Gastrocnemius medialis (tissue), 4 donors: ENCODE measurements around the gene BOD1L1. TPM values are rescaled to one million over a fixed set of nuclear protein-coding genes. Genes with fewer than 3 reads are reported as not detected.

ENCODE experiments used
- ATAC-seq, 2 donors: fragments of 150-250 bp; one replicate each; pipeline ENCODE4 v1.9.1; 2016
- DNase-seq, 2 donors: peaks; one replicate each; pipeline ENCODE4 v3.0.0-alpha.2; 2019
- H3K27ac ChIP-seq, 4 donors: fragments of 200-600 bp; sonication (generic); 1 replicate in 1 of 4; 2 replicates in 3 of 4; pipeline ENCODE4 v1.5.1; 2016 to 2018; ENCODE audit warnings: mild to moderate bottlenecking in 2 of 4, moderate library complexity in 1 of 4
- H3K27me3 ChIP-seq, 3 donors: fragments of 200-600 bp; sonication (generic) in 2 of 3; 1 replicate in 1 of 3; 2 replicates in 2 of 3; pipeline versions ENCODE4 v1.5.1 to v1.6.0; 2016 to 2019; ENCODE audit warnings: mild to moderate bottlenecking in 1 of 3, moderate library complexity in 1 of 3
- H3K36me3 ChIP-seq, 2 donors: fragments of 200-600 bp; sonication (generic) in 1 of 2; one replicate each; pipeline ENCODE4 v1.5.1; 2017 to 2018
- H3K4me1 ChIP-seq, 2 donors: fragments of 200-600 bp; sonication (generic) in 1 of 2; one replicate each; pipeline ENCODE4 v1.5.1; 2016 to 2017; ENCODE audit warnings: mild to moderate bottlenecking in 2 of 2
- H3K4me3 ChIP-seq, 4 donors: fragments of 200-600 bp; sonication (generic) in 3 of 4; 1 replicate in 1 of 4; 2 replicates in 3 of 4; pipeline ENCODE4 v1.5.1; 2016 to 2019; ENCODE audit warnings: mild to moderate bottlenecking in 2 of 4
- H3K9me3 ChIP-seq, 3 donors: fragments of 200-600 bp; sonication (generic) in 2 of 3; 1 replicate in 1 of 3; 2 replicates in 2 of 3; pipeline ENCODE4 v1.5.1; 2016 to 2019
- CTCF ChIP-seq, 5 experiments: fragments of 450-650 bp in 3 of 5; fragments of 200-600 bp in 2 of 5; sonication (generic) in 2 of 5; IDR thresholded peaks in 4 of 5; conservative IDR thresholded peaks in 1 of 5; 1 replicate in 4 of 5; 2 replicates in 1 of 5; pipeline ENCODE4 v1.5.1; 2016 to 2019; ENCODE audit warnings: antibody characterized with exemption in 5 of 5, mild to moderate bottlenecking in 3 of 5, moderate library complexity in 3 of 5
- POLR2A ChIP-seq, 2 donors: fragments of 450-650 bp; IDR thresholded peaks; one replicate each; pipeline ENCODE4 v1.6.1; 2017; ENCODE audit warnings: antibody characterized with exemption in 2 of 2, mild to moderate bottlenecking in 2 of 2, moderate library complexity in 2 of 2
- in situ Hi-C, 4 donors: fragments of 200-750 bp; cut with MboI; loops; one replicate each; pipeline versions ENCODE4 v1.15.0 to v1.8.0; 2017; ENCODE audit warnings: low sequenced_read_pairs in 4 of 4
- intact Hi-C: fragments of 100-400 bp; cut with DNase I; formaldehyde crosslinking; loops from one replicate; pipeline ENCODE4 v1.15.1; 2023; ENCODE audit warnings: low total_unique reads
- total RNA-seq, 4 donors: library from RNA; depleted of rRNA; stranded (reverse); fragments of >200 nt; gene quantifications; one replicate each; pipeline versions ENCODE4 v1.1.0 to v1.2.3, GENCODE V29; 2016

Gene BOD1L1
- total RNA-seq, 4 donors from 2014 or later: 11.9 to 14.7 (median 13.0) TPM

- TF ChIP-seq POLR2A (IDR thresholded peaks at IDR 0.05) (no peak), CTCF (IDR thresholded peaks at IDR 0.05 in 4 of 5, conservative IDR thresholded peaks at IDR 0.05 in 1 of 5) (no peak)
- no peaks in the 10 kb centered on the region for H3K36me3 ChIP-seq
- H3K9me3 ChIP-seq: no peaks in the 10 kb centered on the region
- no peaks in the 10 kb centered on the region for H3K4me1 ChIP-seq
- no peak overlapping the region for H3K27ac ChIP-seq
- in situ Hi-C loops: loop anchor here in 3 of 4 donors (10.0 to 25.0 kb wide), 2 partner anchors 705 to 822 kb away; no protein-coding TSS in a partner anchor
- no peaks in the 10 kb centered on the region for H3K27me3 ChIP-seq
- ATAC-seq: no peak
- intact Hi-C loops: no loop called here
- DNase-seq: no peak
- no peak overlapping the region for H3K4me3 ChIP-seq
Observed at GRCh38 chr4:13559413-13559812, 68.1 kb downstream of the BOD1L1 start.

- no peak for TF ChIP-seq CTCF (IDR thresholded peaks at IDR 0.05 in 4 of 5, conservative IDR thresholded peaks at IDR 0.05 in 1 of 5)
- TF ChIP-seq POLR2A (IDR thresholded peaks at IDR 0.05): no peak
- Histone ChIP-seq H3K4me1 (no peaks in the 10 kb centered on the region), H3K27ac (no peak overlapping the region), H3K27me3 (no peaks in the 10 kb centered on the region), H3K36me3 (no peaks in the 10 kb centered on the region), H3K4me3 (no peak overlapping the region), H3K9me3 (no peaks in the 10 kb centered on the region)
- DNase-seq (no peak), ATAC-seq (no peak)
- in situ Hi-C loops (loop anchor here in 3 of 4 donors (10.0 to 25.0 kb wide), 2 partner anchors 704 to 822 kb away; no protein-coding TSS in a partner anchor), intact Hi-C loops (no loop called here)
Observed at GRCh38 chr4:13558881-13559280, 68.6 kb downstream of the BOD1L1 start.

GRCh38 chr4:13555325-13555724 lies 72.2 kb downstream of the BOD1L1 start:
- H3K27me3 ChIP-seq: peaks cover 5 to 16% (median 5%) of the 10 kb centered on the region in 3 donors
- in situ Hi-C loops: loop anchor here in 3 of 4 donors (10.0 to 25.0 kb wide), 2 partner anchors 701 to 818 kb away; no protein-coding TSS in a partner anchor

GRCh38 chr4:13553081-13553480 lies 74.4 kb downstream of the BOD1L1 start:
- Histone ChIP-seq H3K4me1 (peaks cover 3 to 7% of the 10 kb centered on the region in 2 donors), H3K9me3 (peaks cover 0 to 7% (median 0%) of the 10 kb centered on the region in 3 donors), H3K4me3 (no peak overlapping the region), H3K27me3 (peaks cover 27 to 39% (median 28%) of the 10 kb centered on the region in 3 donors), H3K36me3 (no peaks in the 10 kb centered on the region), H3K27ac (no peak overlapping the region)
- TF ChIP-seq POLR2A (IDR thresholded peaks at IDR 0.05) (no peak), CTCF (IDR thresholded peaks at IDR 0.05 in 4 of 5, conservative IDR thresholded peaks at IDR 0.05 in 1 of 5) (no peak)
- intact Hi-C loops: no loop called here
- in situ Hi-C loops: loop anchor here in 3 of 4 donors (10.0 to 25.0 kb wide), 2 partner anchors 698 to 816 kb away; no protein-coding TSS in a partner anchor
- ATAC-seq (no peak), DNase-seq (no peak)

More at GRCh38 chr4:13555325-13555724, 72.2 kb downstream of the BOD1L1 start:
- no peak overlapping the region for H3K27ac ChIP-seq
- no peaks in the 10 kb centered on the region for H3K36me3 ChIP-seq
- ATAC-seq: no peak
- H3K9me3 ChIP-seq: peaks cover 0 to 7% (median 0%) of the 10 kb centered on the region in 3 donors
- no peaks in the 10 kb centered on the region for H3K4me1 ChIP-seq
- intact Hi-C loops: no loop called here
- TF ChIP-seq CTCF (IDR thresholded peaks at IDR 0.05 in 4 of 5, conservative IDR thresholded peaks at IDR 0.05 in 1 of 5): no peak
- no peak for TF ChIP-seq POLR2A (IDR thresholded peaks at IDR 0.05)
- DNase-seq: no peak
- no peak overlapping the region for H3K4me3 ChIP-seq
